KMS-11 (cell line): ENCODE measurements around the gene OR52B6.

Source experiments
- H2AFZ ChIP-seq: fragments of 200-600 bp; sonication (generic); 2 replicates; pipeline ENCODE4 v1.6.1; 2016; ENCODE audit warnings: antibody characterized with exemption, mixed run types, low read depth
- H3K27ac ChIP-seq: fragments of 200-600 bp; sonication (generic); 2 replicates; pipeline ENCODE4 v1.6.1; 2016; ENCODE audit warnings: mild to moderate bottlenecking, mixed run types
- H3K27me3 ChIP-seq: fragments of 200-600 bp; sonication (generic); 2 replicates; pipeline ENCODE4 v1.6.1; 2017; ENCODE audit warnings: mild to moderate bottlenecking, low read depth, mixed run types, moderate library complexity; ENCODE audit not compliant: insufficient read depth
- H3K36me3 ChIP-seq: fragments of 200-600 bp; sonication (generic); 2 replicates; pipeline ENCODE4 v1.6.1; 2017; ENCODE audit warnings: mild to moderate bottlenecking, mixed run types; ENCODE audit not compliant: insufficient read depth
- H3K4me1 ChIP-seq: fragments of 200-600 bp; sonication (generic); 2 replicates; pipeline ENCODE4 v1.6.1; 2016; ENCODE audit warnings: mild to moderate bottlenecking, low read depth, mixed run types; ENCODE audit not compliant: poor library complexity, severe bottlenecking
- H3K4me2 ChIP-seq: fragments of 200-600 bp; sonication (generic); 2 replicates; pipeline ENCODE4 v1.7.0; 2016; ENCODE audit warnings: mild to moderate bottlenecking, mixed run types
- H3K4me3 ChIP-seq: fragments of 200-600 bp; sonication (generic); IDR thresholded peaks from 2 replicates; pipeline ENCODE4 v1.6.1; 2017; ENCODE audit warnings: low read depth, low read length, mixed read lengths; ENCODE audit not compliant: insufficient read depth
- H3K79me2 ChIP-seq: fragments of 200-600 bp; sonication (generic); 2 replicates; pipeline ENCODE4 v1.6.1; 2016; ENCODE audit warnings: low read depth, mixed run types; ENCODE audit not compliant: insufficient read depth
- H3K9ac ChIP-seq: fragments of 200-600 bp; sonication (generic); 2 replicates; pipeline ENCODE4 v1.6.1; 2016; ENCODE audit warnings: mild to moderate bottlenecking, mixed run types
- H4K20me1 ChIP-seq: fragments of 200-600 bp; sonication (generic); 2 replicates; pipeline ENCODE4 v1.6.1; 2016; ENCODE audit warnings: mild to moderate bottlenecking, mixed run types; ENCODE audit not compliant: insufficient read depth
- TF ChIP-seq, protein P1 (sequence below): fragments of 200-600 bp; sonication (generic); conservative IDR thresholded peaks from 2 replicates; pipeline ENCODE4 v1.6.1; 2017; ENCODE audit warnings: low read depth, mild to moderate bottlenecking, antibody characterized with exemption, low read length, moderate library complexity, mixed read lengths

OR52B6 gene

GRCh38 chr11:5541427-5541826 lies 39.2 kb upstream of the OR52B6 start:
- Histone ChIP-seq H3K4me2 (no peak overlapping the region), H3K27ac (no peak overlapping the region), H3K4me1 (no peaks in the 10 kb centered on the region), H4K20me1 (no peaks in the 10 kb centered on the region), H3K36me3 (no peaks in the 10 kb centered on the region), H3K27me3 (no peaks in the 10 kb centered on the region), H3K79me2 (no peaks in the 10 kb centered on the region), H2AFZ (no peak overlapping the region), H3K9ac (no peak overlapping the region), H3K4me3 (no peak overlapping the region)
- TF ChIP-seq, protein P1, sequence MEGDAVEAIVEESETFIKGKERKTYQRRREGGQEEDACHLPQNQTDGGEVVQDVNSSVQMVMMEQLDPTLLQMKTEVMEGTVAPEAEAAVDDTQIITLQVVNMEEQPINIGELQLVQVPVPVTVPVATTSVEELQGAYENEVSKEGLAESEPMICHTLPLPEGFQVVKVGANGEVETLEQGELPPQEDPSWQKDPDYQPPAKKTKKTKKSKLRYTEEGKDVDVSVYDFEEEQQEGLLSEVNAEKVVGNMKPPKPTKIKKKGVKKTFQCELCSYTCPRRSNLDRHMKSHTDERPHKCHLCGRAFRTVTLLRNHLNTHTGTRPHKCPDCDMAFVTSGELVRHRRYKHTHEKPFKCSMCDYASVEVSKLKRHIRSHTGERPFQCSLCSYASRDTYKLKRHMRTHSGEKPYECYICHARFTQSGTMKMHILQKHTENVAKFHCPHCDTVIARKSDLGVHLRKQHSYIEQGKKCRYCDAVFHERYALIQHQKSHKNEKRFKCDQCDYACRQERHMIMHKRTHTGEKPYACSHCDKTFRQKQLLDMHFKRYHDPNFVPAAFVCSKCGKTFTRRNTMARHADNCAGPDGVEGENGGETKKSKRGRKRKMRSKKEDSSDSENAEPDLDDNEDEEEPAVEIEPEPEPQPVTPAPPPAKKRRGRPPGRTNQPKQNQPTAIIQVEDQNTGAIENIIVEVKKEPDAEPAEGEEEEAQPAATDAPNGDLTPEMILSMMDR = no peak

- no peak overlapping the region for H3K4me2 ChIP-seq
- H3K27ac ChIP-seq = no peak overlapping the region
- no peaks in the 10 kb centered on the region for H3K79me2 ChIP-seq
- TF ChIP-seq, protein P1 = no peak
- H2AFZ ChIP-seq = no peak overlapping the region
- H4K20me1 ChIP-seq = no peaks in the 10 kb centered on the region
- no peaks in the 10 kb centered on the region for H3K27me3 ChIP-seq
- H3K4me1 ChIP-seq = no peaks in the 10 kb centered on the region
- H3K36me3 ChIP-seq = no peaks in the 10 kb centered on the region
- H3K4me3 ChIP-seq = no peak overlapping the region
- no peak overlapping the region for H3K9ac ChIP-seq
Measured at GRCh38 chr11:5546457-5546856, 34.2 kb upstream of the OR52B6 start.

- H3K36me3 ChIP-seq = no peaks in the 10 kb centered on the region
- TF ChIP-seq, protein P1 = no peak
- no peak overlapping the region for H3K4me3 ChIP-seq
- no peaks in the 10 kb centered on the region for H3K79me2 ChIP-seq
- no peaks in the 10 kb centered on the region for H4K20me1 ChIP-seq
- no peak overlapping the region for H3K9ac ChIP-seq
- H2AFZ ChIP-seq = no peak overlapping the region
- no peaks in the 10 kb centered on the region for H3K27me3 ChIP-seq
- H3K4me2 ChIP-seq = no peak overlapping the region
- H3K4me1 ChIP-seq = no peaks in the 10 kb centered on the region
- no peak overlapping the region for H3K27ac ChIP-seq
Measured at GRCh38 chr11:5547982-5548381, 32.7 kb upstream of the OR52B6 start.

DNA sequence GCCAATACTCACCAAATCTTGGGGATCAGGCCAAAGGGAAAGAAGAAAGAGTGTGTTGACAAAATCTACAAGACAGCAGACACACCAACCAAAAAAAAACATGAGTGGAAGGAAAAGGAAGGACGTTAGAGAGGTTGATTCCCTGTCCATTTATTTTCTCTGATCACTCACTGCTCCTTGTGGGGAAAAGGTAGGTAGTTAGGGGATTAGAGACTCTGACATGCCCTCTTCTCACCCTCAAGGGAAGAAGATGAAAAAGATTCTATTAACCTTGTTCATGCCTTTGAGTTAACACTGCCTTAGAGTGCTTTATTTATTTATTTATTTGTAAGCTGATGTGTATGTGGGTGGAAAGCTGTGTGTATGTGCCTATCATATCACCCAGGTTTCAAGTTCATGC lies 32.2 kb upstream of the OR52B6 start, which contains the start of gene OR52H1:
OR52H1 (minus strand) TSS at position 101 of the 400 bp plus-strand sequence. CDS start 3,035 bp downstream, outside the sequence.
- H4K20me1 ChIP-seq = no peaks in the 10 kb centered on the region
- H3K36me3 ChIP-seq = no peaks in the 10 kb centered on the region
- H3K4me2 ChIP-seq = no peak within 1 kb of the TSS
- no peak within 1 kb of the TSS for H3K27ac ChIP-seq
- H3K9ac ChIP-seq = no peak within 1 kb of the TSS
- TF ChIP-seq, protein P1 = no peak
- H2AFZ ChIP-seq = no peak within 1 kb of the TSS
- no peaks in the 10 kb centered on the region for H3K27me3 ChIP-seq
- H3K79me2 ChIP-seq = no peaks in the 10 kb centered on the region
- H3K4me3 ChIP-seq = no peak within 1 kb of the TSS
- no peaks in the 10 kb centered on the region for H3K4me1 ChIP-seq
